Neuron (in vitro differentiated cells): ENCODE data around the gene UNKL.

Source experiments
- H2AFZ ChIP-seq: one replicate; pipeline ENCODE4 v1.6.1; 2013; ENCODE audit warnings: low read depth, mild to moderate bottlenecking, inconsistent platforms, low read length, moderate library complexity
- H3K27me3 ChIP-seq: one replicate; pipeline ENCODE4 v1.6.1; 2013; ENCODE audit warnings: low read length; ENCODE audit not compliant: insufficient read depth
- H3K36me3 ChIP-seq: one replicate; pipeline ENCODE4 v1.6.1; 2013; ENCODE audit warnings: low read length; ENCODE audit not compliant: insufficient read depth
- H3K4me1 ChIP-seq: one replicate; pipeline ENCODE4 v1.6.1; 2013; ENCODE audit warnings: low read length; ENCODE audit not compliant: insufficient read depth
- H3K4me3 ChIP-seq: 2 replicates; pipeline ENCODE4 v1.5.1; 2013; ENCODE audit warnings: mild to moderate bottlenecking, low read length, moderate library complexity
- H3K9me3 ChIP-seq: one replicate; pipeline ENCODE4 v1.6.1; 2013; ENCODE audit warnings: low read length

Gene UNKL

DNA sequence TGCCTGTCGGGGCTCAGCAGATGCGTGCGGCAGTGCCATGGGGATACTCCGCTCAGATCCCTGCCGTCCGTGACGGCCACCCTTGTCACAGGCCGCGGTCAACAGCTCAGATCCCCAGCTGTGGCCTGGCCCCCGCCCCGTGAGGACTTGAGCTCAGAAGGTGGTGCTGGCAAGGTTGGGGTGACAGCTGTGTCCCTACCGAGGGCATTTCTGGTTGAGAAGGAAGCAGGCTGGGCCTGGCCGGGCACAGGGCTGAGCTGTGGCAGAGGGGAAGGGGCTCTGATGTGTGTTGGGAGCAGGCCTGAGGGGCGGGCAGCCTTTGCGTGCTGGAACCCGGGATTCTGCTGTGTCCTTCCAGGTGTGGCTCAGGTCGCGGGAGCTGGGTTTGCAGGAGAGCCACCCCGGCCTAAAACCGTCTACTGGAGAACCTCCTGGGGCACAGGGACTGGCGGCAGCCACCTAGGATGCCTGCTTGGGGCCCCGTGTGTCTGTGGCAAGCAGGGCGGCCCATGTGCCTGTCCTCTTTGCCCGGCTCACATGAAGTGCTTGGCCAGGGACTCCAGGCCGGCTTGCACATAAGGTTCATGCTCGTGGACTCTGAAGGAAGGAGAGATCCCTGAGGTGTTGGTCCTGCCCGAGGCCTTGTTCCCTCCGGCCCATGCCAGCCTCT, 100.0 kb downstream of the UNKL start:
- Histone ChIP-seq H3K4me3 (no peak overlapping the region), H3K36me3 (peaks cover 76% of the 10 kb centered on the region), H2AFZ (no peak overlapping the region), H3K27me3 (no peaks in the 10 kb centered on the region), H3K4me1 (peaks cover 24% of the 10 kb centered on the region), H3K9me3 (no peaks in the 10 kb centered on the region)

DNA sequence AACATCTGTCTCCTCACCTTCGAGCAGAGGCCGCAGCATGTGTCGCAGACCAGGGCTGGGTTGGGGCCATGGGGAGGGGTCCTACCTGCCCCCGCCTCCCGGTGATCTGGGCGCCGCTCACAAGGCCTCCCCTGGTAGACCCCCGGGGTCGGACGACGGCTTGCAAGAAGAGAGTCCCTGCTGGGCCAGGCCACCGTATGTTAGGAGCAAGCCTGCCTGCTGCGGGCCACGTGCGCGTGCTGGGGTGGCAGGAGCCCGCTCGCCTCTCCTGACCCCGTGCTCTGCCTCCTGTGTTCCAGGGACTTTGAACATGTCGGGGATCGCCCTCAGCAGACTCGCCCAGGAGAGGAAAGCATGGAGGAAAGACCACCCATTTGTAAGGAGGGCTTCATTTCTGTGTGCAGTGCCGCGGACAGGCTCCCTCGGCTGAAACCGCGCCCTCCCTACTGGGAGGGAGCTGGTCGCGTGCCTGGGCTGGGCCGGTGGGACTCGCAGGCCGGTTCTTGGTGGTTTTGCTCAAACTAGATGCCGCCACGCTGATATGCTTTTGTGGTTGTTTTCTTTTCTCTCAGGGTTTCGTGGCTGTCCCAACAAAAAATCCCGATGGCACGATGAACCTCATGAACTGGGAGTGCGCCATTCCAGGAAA, 100.7 kb downstream of the UNKL start:
- H3K9me3 ChIP-seq, result no peaks in the 10 kb centered on the region
- H3K4me3 ChIP-seq, result no peak overlapping the region
- peaks cover 24% of the 10 kb centered on the region for H3K4me1 ChIP-seq
- H3K36me3 ChIP-seq, result peaks cover 70% of the 10 kb centered on the region
- H3K27me3 ChIP-seq, result no peaks in the 10 kb centered on the region
- H2AFZ ChIP-seq, result no peak overlapping the region
